Rectal smooth muscle tissue (tissue), 1 donor: ENCODE data around the gene BAD.

Source experiments
- H3K27ac ChIP-seq: one replicate; pipeline ENCODE4 v1.7.0; 2013; ENCODE audit warnings: low read depth, low read length, inconsistent platforms
- H3K27me3 ChIP-seq: one replicate; pipeline ENCODE4 v1.7.0; 2013; ENCODE audit warnings: low read length; ENCODE audit not compliant: control insufficient read depth, insufficient read depth
- H3K36me3 ChIP-seq: one replicate; pipeline ENCODE4 v1.7.0; 2013; ENCODE audit warnings: low read length; ENCODE audit not compliant: control insufficient read depth, insufficient read depth
- H3K4me1 ChIP-seq: one replicate; pipeline ENCODE4 v1.7.0; 2013; ENCODE audit warnings: low read length; ENCODE audit not compliant: control insufficient read depth, insufficient read depth
- H3K4me3 ChIP-seq: one replicate; pipeline ENCODE4 v1.7.0; 2013; ENCODE audit warnings: low read length
- H3K9ac ChIP-seq: one replicate; pipeline ENCODE4 v1.7.0; 2013; ENCODE audit warnings: low read length

The BAD gene

DNA sequence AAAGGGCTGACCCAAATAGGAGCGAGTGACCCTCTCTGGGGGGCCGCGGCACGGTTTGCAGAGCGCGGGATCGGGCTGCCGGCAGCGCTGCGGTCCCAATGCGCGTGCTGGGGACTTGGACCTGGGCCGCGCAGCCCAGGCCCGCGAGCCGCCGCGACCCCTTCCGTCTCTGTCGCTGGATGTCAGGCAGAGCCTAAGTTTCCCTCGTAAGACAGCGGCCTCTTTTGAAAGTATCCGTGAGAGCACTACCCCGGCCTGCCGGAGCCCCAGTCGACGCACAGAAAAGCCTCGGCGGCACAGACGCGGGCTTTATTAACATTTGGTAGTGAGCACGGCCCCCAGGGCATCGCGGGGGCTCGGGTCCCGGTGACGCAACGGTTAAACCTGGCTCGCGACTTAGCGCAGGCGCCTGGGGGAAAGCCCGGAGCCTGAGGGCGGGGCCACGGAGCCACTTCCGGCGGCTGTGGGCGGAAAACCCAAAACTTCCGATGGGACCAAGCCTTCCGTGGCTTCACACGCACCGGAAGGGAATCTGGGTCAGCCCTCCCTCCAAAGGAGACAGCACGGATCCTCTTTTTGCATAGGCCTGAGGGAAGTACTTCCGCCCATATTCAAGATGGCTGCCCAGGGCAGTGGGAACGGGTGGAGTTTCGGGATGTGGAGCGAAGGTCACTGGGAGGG is 14.8 kb downstream of the BAD start:
- peaks cover 10% of the 10 kb centered on the region for H3K36me3 ChIP-seq
- H3K27ac ChIP-seq = peak overlapping the region; percentile 96
- peaks cover 13% of the 10 kb centered on the region for H3K4me1 ChIP-seq

DNA sequence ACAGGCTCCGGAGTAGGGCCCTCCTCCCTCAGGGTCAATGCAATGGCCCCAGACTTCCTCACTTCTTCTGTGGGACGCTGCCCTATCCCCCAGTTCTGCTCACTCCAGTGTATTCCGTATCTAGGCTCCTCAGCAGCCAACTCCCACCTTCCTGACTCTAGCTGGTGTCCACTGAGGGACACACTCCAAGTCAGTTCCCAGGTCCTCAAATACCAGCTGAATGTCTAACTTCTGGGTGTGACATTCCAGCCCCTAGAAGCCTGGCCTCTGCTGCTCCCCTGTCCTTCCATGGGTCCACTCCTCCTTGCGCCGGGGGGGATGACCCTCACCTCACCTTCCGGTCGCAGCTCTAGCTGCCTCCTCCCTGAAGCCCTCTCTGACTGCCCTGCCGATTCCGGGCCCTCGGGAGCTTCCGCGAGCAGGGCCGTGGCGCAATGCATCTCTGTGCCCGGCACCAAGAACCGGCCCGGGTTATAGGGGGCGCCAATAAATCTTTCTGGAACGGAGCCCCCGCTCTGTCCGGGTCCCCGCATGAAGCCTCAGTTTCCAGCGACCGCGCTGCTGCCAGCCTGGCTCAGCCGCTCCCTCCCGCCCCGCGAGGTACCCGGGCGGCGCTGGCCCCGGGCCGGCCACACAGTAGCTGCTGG is 15.4 kb downstream of the BAD start:
- Histone ChIP-seq H3K27me3 (peaks cover 2% of the 10 kb centered on the region), H3K4me1 (peaks cover 13% of the 10 kb centered on the region), H3K9ac (peak overlapping the region; percentile 16), H3K4me3 (peak overlapping the region; percentile 83), H3K27ac (peak overlapping the region; percentile 96), H3K36me3 (peaks cover 15% of the 10 kb centered on the region)

More for the DNA sequence above, 14.8 kb downstream of the BAD start:
- Histone ChIP-seq H3K4me3 (peak overlapping the region; percentile 97), H3K27me3 (peaks cover 2% of the 10 kb centered on the region), H3K9ac (peak overlapping the region; percentile 84)

DNA sequence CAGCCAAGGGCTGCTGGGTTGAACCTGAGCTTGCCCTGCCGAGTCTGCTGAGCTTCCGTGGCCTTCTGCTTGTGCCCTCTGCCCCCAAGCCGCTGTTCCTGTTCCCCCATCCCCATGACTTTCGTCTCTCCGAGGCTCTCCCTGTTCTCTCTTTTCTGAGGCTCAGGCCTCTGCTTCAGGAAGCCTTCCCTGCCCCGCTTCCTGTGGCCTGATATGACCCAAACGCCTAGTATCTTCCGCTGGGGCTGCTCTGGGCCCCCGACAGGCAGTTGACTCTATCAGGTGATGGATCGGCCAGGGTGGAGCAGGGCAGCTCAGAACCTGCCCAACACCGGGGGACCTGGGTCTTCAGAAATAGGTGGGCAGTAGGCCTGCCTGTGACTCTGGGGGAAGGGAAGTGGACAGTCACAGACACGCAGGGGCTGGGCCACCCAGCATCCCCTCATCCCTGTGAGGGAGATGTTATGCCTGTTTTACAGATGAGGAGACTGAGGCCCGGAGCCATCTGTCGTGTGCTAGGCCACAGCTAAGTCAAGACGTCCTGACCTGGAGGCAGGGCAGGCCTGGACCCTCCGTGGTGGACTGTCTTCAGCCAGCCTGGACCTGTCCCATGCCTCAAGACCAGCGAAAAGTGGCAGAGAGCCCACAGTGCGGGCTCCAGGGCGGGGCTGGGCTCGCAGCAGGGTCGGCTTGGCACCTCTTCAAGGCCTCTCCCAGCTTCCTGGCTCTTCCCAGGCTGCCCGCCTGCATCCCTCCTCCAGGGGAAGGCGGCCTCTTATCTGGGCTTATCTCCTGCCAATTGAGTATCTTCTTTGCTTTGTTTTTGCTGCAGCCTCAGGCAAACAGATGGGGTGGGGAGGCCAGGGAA is 16.2 kb downstream of the BAD start:
- Histone ChIP-seq H3K27me3 (peaks cover 2% of the 10 kb centered on the region), H3K4me1 (peaks cover 13% of the 10 kb centered on the region), H3K36me3 (peaks cover 17% of the 10 kb centered on the region), H3K27ac (peak overlapping the region; percentile 96), H3K9ac (peak overlapping the region; percentile 50), H3K4me3 (peak overlapping the region; percentile 83)

DNA sequence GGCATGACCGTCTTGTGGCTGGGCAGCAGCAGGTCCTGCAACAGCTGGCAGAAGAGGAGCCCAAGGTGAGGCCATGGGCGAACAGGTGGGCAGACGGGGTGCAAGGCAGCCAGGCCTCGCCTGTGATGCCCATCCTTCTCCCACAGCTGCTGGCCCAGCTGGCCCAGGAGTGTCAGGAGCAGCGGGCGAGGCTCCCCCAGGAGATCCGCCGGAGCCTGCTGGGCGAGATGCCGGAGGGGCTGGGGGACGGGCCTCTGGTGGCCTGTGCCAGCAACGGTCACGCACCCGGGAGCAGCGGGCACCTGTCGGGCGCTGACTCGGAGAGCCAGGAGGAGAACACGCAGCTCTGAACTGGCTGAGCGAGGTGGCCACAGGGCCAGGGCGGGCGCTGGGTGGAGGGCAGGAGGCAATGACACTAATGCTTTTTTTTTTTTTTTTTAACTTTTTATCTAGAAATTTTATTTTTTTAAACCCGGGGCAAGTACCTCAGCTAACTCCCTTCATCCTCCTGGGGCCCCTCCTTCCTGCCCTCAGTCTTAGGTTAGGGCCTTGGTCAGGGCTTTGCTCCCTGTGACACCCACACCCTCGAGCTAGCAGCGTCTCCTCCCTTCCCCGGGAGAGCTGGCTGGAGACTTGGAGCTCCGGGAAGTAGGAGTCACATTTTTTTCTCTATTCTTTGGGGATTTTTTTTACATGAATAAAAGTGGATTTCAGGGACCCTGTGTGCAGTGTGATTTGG is 17.1 kb downstream of the BAD start:
- Histone ChIP-seq H3K27ac (peak overlapping the region; percentile 14), H3K9ac (no peak overlapping the region), H3K36me3 (peaks cover 22% of the 10 kb centered on the region)

DNA sequence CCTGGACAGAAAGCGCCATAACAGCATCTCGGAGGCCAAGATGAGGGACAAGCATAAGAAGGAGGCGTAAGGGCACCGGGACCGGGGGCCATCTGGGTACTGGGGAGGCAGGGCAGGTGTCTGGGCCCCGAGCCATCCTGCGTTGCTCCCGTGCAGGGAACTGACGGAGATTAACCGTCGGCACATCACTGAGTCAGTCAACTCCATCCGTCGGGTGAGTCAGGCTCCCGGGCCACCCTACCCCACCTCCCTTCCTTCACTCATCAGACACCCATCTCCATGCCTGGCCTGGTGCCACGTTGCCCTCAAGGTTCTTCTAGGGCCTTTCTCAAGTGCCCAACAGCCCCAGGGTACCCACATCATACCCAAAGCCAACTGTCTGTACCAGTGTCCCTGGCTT is 18.1 kb downstream of the BAD start:
- Histone ChIP-seq H3K4me3 (no peak overlapping the region), H3K4me1 (peaks cover 9% of the 10 kb centered on the region), H3K27me3 (peaks cover 2% of the 10 kb centered on the region), H3K9ac (no peak overlapping the region), H3K27ac (no peak overlapping the region), H3K36me3 (peaks cover 22% of the 10 kb centered on the region)

More for the DNA sequence above, 17.1 kb downstream of the BAD start:
- H3K27me3 ChIP-seq = peaks cover 2% of the 10 kb centered on the region
- no peak overlapping the region for H3K4me3 ChIP-seq
- H3K4me1 ChIP-seq = peaks cover 13% of the 10 kb centered on the region

DNA sequence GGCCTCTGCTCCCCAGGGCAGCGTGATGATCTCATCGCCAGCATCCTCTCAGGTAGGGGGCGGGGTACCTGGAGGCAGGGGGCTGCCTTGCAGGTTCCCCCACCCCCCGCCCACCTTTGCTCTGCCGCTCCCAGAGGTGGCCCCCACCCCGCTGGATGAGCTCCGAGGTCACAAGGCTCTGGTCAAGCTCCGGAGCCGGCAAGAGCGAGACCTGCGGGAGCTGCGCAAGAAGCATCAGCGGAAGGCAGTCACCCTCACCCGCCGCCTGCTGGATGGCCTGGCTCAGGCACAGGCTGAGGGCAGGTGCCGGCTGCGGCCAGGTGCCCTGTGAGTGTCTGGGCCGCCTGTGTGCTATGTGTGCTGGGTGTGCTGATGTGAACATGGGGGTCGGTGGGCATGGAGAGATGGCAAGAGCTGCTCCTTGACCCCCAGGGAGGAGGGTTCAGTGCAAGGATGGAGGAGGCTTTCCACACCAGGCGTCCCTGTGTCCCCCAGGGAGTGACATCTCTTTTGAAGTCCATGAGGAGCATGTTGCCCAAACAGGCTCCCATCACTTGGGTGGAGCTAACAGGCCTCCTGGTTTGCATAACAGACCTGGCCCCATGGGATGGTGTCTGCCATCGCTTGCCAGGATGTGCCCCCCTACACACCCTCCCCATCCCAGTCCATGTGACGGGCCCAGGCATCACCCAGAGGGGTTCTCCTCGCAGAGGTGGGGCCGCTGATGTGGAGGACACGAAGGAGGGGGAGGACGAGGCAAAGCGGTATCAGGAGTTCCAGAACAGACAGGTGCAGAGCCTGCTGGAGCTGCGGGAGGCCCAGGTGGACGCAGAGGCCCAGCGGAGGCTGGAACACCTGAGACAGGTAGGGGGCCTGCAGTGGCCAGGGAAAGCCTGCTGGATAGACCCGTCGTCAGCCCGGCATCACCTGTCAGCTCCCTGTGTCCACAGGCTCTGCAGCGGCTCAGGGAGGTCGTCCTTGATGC is 19.0 kb downstream of the BAD start:
- Histone ChIP-seq H3K27me3 (peaks cover 2% of the 10 kb centered on the region), H3K9ac (no peak overlapping the region), H3K36me3 (peaks cover 22% of the 10 kb centered on the region), H3K27ac (no peak overlapping the region), H3K4me3 (no peak overlapping the region), H3K4me1 (peaks cover 9% of the 10 kb centered on the region)

DNA sequence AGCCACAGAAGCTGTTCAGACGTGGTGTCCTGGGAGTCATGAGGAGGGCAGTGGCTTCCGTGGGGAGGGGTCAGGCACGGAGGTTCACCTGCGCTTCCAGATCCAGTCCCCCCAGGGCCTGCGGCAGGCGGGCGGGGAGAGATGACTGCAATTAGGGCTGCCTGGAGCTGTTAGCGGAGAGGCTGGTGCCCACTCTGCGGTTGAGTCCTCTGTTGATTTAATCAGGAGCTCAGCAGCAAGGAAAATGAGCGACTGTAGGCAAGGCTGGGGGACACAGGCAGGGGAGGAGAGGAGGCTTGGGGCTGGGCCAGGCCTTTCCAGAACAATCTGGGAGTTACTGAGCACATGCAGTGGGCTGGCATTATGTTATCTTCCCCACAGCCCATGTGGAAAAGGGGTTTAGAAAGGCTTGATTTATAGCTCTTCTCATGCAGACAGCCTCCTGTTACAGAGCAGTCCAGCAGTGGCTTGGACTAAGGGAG is 20.1 kb downstream of the BAD start:
- Histone ChIP-seq H3K9ac (no peak overlapping the region), H3K4me1 (peaks cover 9% of the 10 kb centered on the region), H3K27ac (no peak overlapping the region), H3K36me3 (peaks cover 32% of the 10 kb centered on the region), H3K27me3 (peaks cover 2% of the 10 kb centered on the region), H3K4me3 (no peak overlapping the region)

DNA sequence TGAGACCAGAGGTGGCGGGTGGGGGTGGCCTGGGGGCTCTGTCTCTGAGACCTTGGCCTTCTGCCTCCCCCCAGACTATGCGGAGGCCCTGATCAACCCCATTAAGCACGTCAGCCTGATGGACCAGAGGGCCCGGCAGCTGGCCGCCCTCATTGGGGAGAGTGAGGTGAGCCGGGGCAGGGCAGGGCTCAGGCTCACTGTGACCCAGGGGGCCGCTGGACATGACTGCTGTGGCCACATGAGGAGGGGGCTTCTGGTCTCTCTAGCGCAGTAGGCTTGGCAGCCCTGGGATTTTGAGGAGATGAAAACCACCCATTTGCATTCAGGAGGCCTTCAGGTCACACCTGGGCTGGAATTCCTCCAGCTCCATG is 20.5 kb downstream of the BAD start:
- peaks cover 8% of the 10 kb centered on the region for H3K4me1 ChIP-seq
- no peak overlapping the region for H3K4me3 ChIP-seq
- H3K36me3 ChIP-seq = peaks cover 35% of the 10 kb centered on the region
- H3K27me3 ChIP-seq = peaks cover under 1% of the 10 kb centered on the region
- no peak overlapping the region for H3K9ac ChIP-seq
- no peak overlapping the region for H3K27ac ChIP-seq

DNA sequence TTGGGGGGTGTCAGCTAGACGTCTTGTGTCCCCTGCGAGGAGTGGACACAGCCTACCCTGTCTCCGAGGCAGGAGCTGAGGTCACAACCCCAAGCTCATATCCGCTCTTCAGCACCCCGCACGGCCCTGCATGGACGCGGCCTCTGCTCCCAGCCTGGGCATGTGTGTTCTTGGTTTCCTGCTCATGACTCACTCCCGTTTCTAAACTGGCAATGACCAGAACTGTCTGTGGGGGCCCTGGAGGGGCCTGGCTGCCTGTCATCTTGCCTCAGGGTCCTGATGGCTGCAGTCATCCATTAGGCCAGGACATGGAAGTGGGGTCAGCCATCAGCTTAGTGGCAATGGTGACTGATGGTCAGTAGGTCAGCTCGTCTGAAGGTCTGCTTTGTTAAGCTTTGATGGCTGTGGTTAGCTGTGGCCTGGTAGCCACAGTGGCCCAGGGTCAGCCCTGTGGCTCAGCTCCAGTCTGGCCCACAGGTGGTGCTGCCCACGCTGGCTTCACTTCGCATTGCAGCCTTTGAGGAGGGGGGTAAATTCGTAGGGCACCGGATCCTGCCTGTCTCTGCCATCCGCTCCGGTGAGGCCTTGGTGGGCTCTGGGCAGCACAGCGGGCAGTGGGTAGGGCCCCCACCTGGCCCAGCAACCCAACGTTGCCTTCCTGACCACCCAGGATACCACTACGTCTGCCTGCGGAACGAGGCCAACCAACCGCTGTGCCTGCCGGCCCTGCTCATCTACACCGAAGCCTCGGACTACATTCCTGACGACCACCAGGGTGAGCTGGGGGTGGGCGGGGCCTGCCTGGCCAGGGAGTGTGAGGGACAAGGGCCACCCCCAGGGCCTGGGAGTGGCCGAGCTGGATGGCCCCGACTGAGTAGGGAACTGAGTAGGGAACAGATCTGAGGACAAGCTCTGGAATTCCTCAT is 21.2 kb downstream of the BAD start:
- Histone ChIP-seq H3K4me1 (peaks cover 2% of the 10 kb centered on the region), H3K36me3 (peaks cover 38% of the 10 kb centered on the region), H3K27me3 (no peaks in the 10 kb centered on the region), H3K27ac (no peak overlapping the region), H3K4me3 (no peak overlapping the region), H3K9ac (no peak overlapping the region)

DNA sequence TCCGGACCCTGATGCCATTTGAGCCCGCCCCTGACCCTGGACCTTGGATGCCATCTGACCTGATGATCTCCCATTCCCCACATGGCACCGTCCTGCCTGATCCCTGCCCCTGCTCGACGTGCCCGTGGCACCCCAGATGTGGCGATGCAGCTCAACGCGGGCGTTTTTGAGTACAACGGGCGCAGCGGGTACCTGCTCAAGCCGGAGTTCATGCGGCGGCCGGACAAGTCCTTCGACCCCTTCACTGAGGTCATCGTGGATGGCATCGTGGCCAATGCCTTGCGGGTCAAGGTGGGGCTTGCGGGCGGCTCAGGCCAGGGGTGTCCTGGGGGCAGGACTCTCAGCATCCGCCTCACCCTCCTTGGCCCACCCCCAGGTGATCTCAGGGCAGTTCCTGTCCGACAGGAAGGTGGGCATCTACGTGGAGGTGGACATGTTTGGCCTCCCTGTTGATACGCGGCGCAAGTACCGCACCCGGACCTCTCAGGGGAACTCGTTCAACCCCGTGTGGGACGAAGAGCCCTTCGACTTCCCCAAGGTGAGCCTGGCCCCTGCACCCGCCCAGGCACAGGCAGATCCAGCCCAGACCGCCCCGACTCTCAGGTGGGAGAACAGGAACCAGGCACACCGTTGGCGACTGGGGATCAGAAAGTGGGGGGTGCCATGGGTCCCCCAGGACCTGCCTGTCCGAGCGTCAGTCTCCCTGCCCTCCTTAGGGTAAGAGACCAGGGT is 22.0 kb downstream of the BAD start:
- Histone ChIP-seq H3K4me3 (no peak overlapping the region), H3K27ac (no peak overlapping the region), H3K9ac (no peak overlapping the region), H3K4me1 (no peaks in the 10 kb centered on the region), H3K36me3 (peaks cover 38% of the 10 kb centered on the region), H3K27me3 (no peaks in the 10 kb centered on the region)
